Measurements from ENCODE around the gene BMP2K.

DNA sequence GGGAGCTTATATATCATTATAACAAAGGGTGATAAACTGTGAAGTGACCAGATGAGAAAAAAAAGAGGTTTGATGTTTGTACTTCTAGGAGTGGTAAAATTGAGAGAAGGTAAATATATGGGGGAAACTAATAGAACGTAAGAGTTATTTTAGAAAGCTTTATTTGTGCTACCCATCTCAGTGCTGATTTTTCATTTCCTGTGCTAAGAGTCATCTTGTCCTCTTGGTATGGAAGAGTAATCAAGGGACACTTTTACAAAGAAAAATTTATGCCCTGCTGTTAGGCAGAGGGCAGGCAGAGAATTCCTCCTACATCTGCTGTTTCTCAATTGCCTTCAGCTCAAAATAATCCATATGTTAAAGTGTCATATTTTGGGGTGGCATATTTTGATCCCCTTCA, 49.6 kb upstream of the BMP2K start:
- TF ChIP-seq, protein P1, sequence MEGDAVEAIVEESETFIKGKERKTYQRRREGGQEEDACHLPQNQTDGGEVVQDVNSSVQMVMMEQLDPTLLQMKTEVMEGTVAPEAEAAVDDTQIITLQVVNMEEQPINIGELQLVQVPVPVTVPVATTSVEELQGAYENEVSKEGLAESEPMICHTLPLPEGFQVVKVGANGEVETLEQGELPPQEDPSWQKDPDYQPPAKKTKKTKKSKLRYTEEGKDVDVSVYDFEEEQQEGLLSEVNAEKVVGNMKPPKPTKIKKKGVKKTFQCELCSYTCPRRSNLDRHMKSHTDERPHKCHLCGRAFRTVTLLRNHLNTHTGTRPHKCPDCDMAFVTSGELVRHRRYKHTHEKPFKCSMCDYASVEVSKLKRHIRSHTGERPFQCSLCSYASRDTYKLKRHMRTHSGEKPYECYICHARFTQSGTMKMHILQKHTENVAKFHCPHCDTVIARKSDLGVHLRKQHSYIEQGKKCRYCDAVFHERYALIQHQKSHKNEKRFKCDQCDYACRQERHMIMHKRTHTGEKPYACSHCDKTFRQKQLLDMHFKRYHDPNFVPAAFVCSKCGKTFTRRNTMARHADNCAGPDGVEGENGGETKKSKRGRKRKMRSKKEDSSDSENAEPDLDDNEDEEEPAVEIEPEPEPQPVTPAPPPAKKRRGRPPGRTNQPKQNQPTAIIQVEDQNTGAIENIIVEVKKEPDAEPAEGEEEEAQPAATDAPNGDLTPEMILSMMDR (IDR thresholded peaks at IDR 0.05; ENCODE audit: poor library complexity): no peak
- TF ChIP-seq EZH2 (IDR thresholded peaks at IDR 0.05; ENCODE audit: borderline replicate concordance): no peak
